Measurements from ENCODE around the gene ENTPD5. TPM values are rescaled to one million over a fixed set of nuclear protein-coding genes. Genes with fewer than 3 reads are reported as not detected.

Gene ENTPD5
- total and polyA plus RNA-seq, 2 donors (not counting 1 experiment from before 2014, with no cell fraction given), result 5.5 to 14.7 TPM

DNA sequence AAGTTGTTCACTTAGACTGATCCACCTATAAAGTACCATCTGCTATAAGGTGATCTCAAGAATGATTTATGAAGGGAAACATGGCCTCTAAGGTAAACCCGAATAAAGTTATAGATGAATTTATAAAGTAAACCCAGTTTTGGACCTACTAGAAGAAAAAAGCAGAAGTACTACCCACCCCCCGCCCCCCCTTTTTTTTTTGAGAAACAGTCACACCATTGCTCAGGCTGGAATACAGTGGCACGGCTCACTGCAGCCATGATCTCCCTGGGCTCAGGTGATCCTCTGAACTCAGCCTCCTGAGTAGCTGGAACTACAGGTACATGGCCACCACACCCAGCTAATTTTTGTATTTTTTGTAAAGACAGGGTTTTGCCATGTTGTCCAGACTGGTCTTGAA lies 3.9 kb downstream of the ENTPD5 start:
- Histone ChIP-seq H2AFZ (ENCODE audit: insufficient read depth, low read depth, low read length, poor library complexity, severe bottlenecking) (no peak overlapping the region), H3K9ac (ENCODE audit: low read length) (no peak overlapping the region), H3K27ac (ENCODE audit: low read length in 2 of 2) (no peak overlapping the region), H4K20me1 (ENCODE audit: control insufficient read depth, insufficient read depth, low read length, poor library complexity, severe bottlenecking) (no peaks in the 10 kb centered on the region), H3K36me3 (replicated peaks in 1 of 2; ENCODE audit: control extremely low read depth in 1 of 2, control insufficient read depth in 1 of 2, extremely low read depth in 1 of 2, insufficient read depth in 2 of 2, low read length in 1 of 2) (peaks cover 0 to 8% of the 10 kb centered on the region in 2 experiments), H3K4me3 (ENCODE audit: control extremely low read depth in 1 of 5, extremely low read depth in 1 of 5, insufficient read depth in 1 of 5, low read depth in 2 of 5, low read length in 4 of 5) (no peak overlapping the region), H3K9me3 (ENCODE audit: control extremely low read depth in 1 of 3, control insufficient read depth in 2 of 3, insufficient read depth in 1 of 3, low read length in 2 of 3) (no peaks in the 10 kb centered on the region), H3K27me3 (replicated peaks in 1 of 4; ENCODE audit: control extremely low read depth in 1 of 4, control insufficient read depth in 3 of 4, insufficient read depth in 4 of 4, low read length in 3 of 4) (no peaks in the 10 kb centered on the region), H3K79me2 (ENCODE audit: control insufficient read depth, insufficient read depth, low read length) (no peaks in the 10 kb centered on the region), H3K4me2 (replicated peaks; ENCODE audit: low read depth, low read length, poor library complexity, severe bottlenecking) (no peak overlapping the region), H3K4me1 (ENCODE audit: control insufficient read depth in 2 of 2, insufficient read depth in 2 of 2, low read length in 2 of 2) (peaks cover 5 to 12% of the 10 kb centered on the region in 2 donors)
- no peak overlapping the region for H3K27ac Mint-ChIP-seq
- H3K27me3 Mint-ChIP-seq, result no peaks in the 10 kb centered on the region
- ATAC-seq (ENCODE audit: low read depth) (no peak), DNase-seq (peak; percentile 19)
- peaks cover 15% of the 10 kb centered on the region for H3K4me1 Mint-ChIP-seq
- H3K9me3 Mint-ChIP-seq (ENCODE audit: insufficient read depth), result no peaks in the 10 kb centered on the region
- intact Hi-C loops (cut with micrococcal nuclease), result loop anchor here (10.0 kb wide), 1 partner anchor 1970 kb away; the partner anchor contains the start of genes IFT43 and TGFB3
- ChIA-PET CTCF (interaction anchor here (0.6 kb wide), 1 partner anchor 63 kb away, joined by 3 read pairs; no protein-coding TSS in a partner anchor), POLR2A (no interaction called here)
- WGBS (ENCODE audit: insufficient coverage), result no CpG with 5 or more reads among the region's 3 CpGs
- no peak overlapping the region for H3K4me3 Mint-ChIP-seq
- TF ChIP-seq EZH2 (IDR thresholded peaks at IDR 0.05; ENCODE audit: borderline replicate concordance, insufficient read depth, low read depth, low read length, poor library complexity, severe bottlenecking), result no peak
- TF ChIP-seq CTCF (IDR thresholded peaks at IDR 0.05), result no peak

DNA sequence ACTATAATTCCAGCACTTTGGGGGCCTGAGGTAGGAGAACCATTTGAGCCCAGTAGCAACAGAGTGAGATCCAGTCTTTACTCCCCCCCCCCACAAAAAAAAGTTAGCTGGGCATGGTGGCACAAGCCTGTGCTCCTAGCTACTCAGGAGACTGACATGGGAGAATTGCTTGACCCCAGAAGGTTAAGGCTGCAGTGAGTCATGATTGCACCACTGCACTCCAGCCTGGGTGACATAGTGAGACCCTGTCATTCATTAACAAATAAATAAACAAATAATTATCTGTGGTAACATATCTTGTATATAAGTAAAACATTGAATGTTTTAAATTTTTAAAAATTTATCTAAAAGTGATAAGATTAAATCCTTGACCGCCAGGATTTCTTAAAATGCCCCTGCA lies 4.8 kb downstream of the ENTPD5 start:
- Histone ChIP-seq H3K36me3 (replicated peaks in 1 of 2; ENCODE audit: control extremely low read depth in 1 of 2, control insufficient read depth in 1 of 2, extremely low read depth in 1 of 2, insufficient read depth in 2 of 2, low read length in 1 of 2) (peaks cover 0 to 8% of the 10 kb centered on the region in 2 experiments), H3K4me2 (replicated peaks; ENCODE audit: low read depth, low read length, poor library complexity, severe bottlenecking) (no peak overlapping the region), H3K27me3 (replicated peaks in 1 of 4; ENCODE audit: control extremely low read depth in 1 of 4, control insufficient read depth in 3 of 4, insufficient read depth in 4 of 4, low read length in 3 of 4) (no peaks in the 10 kb centered on the region), H4K20me1 (ENCODE audit: control insufficient read depth, insufficient read depth, low read length, poor library complexity, severe bottlenecking) (no peaks in the 10 kb centered on the region), H3K4me3 (ENCODE audit: control extremely low read depth in 1 of 5, extremely low read depth in 1 of 5, insufficient read depth in 1 of 5, low read depth in 2 of 5, low read length in 4 of 5) (no peak overlapping the region), H3K79me2 (ENCODE audit: control insufficient read depth, insufficient read depth, low read length) (no peaks in the 10 kb centered on the region), H3K27ac (ENCODE audit: low read length in 2 of 2) (no peak overlapping the region), H3K9me3 (ENCODE audit: control extremely low read depth in 1 of 3, control insufficient read depth in 2 of 3, insufficient read depth in 1 of 3, low read length in 2 of 3) (no peaks in the 10 kb centered on the region), H2AFZ (ENCODE audit: insufficient read depth, low read depth, low read length, poor library complexity, severe bottlenecking) (no peak overlapping the region), H3K9ac (ENCODE audit: low read length) (no peak overlapping the region), H3K4me1 (ENCODE audit: control insufficient read depth in 2 of 2, insufficient read depth in 2 of 2, low read length in 2 of 2) (peaks cover 0 to 6% of the 10 kb centered on the region in 2 donors)
- WGBS (ENCODE audit: insufficient coverage), result no CpG with 5 or more reads among the region's 1 CpG
- TF ChIP-seq CTCF (IDR thresholded peaks at IDR 0.05) (no peak), EZH2 (IDR thresholded peaks at IDR 0.05; ENCODE audit: borderline replicate concordance, insufficient read depth, low read depth, low read length, poor library complexity, severe bottlenecking) (no peak)
- ATAC-seq (ENCODE audit: low read depth) (no peak), DNase-seq (no peak)
- Mint-ChIP-seq H3K27ac (no peak overlapping the region), H3K4me3 (no peak overlapping the region), H3K27me3 (no peaks in the 10 kb centered on the region), H3K4me1 (peaks cover 9% of the 10 kb centered on the region), H3K9me3 (ENCODE audit: insufficient read depth) (no peaks in the 10 kb centered on the region)
- POLR2A ChIA-PET, result no interaction called here
- CTCF ChIA-PET, result no interaction called here
- intact Hi-C loops (cut with micrococcal nuclease), result loop anchor here (10.0 kb wide), 1 partner anchor 1971 kb away; the partner anchor contains the start of genes IFT43 and TGFB3

All from B cell (primary cell).